GM21360 (cell line): ENCODE results near the gene PRKCG.

ENCODE experiments used
- ATAC-seq: cut with Tn5 transposase; IDR thresholded peaks from one replicate; pipeline ENCODE4 v1.9.1; 2021; ENCODE audit warnings: mild to moderate bottlenecking, moderate library complexity; ENCODE audit not compliant: unreplicated experiment

The PRKCG gene

GRCh38 chr19:53897459-53897858, 15.5 kb downstream of the PRKCG start:
- ATAC-seq = no peak

- ATAC-seq = no peak
Measured at GRCh38 chr19:53898166-53898565, 16.2 kb downstream of the PRKCG start.

- ATAC-seq = no peak
Measured at GRCh38 chr19:53898636-53899341, 16.8 kb downstream of the PRKCG start.

- ATAC-seq = no peak
Measured at GRCh38 chr19:53900191-53900860, 18.3 kb downstream of the PRKCG start.

- no peak for ATAC-seq
Measured at GRCh38 chr19:53903055-53903680, 21.2 kb downstream of the PRKCG start.

GRCh38 chr19:53904909-53905308, 22.9 kb downstream of the PRKCG start:
- ATAC-seq = no peak

GRCh38 chr19:53905787-53906186, 23.8 kb downstream of the PRKCG start:
- no peak for ATAC-seq

GRCh38 chr19:53906211-53907192, 24.5 kb downstream of the PRKCG start:
- ATAC-seq = no peak

- no peak for ATAC-seq
Measured at GRCh38 chr19:53907193-53907581, 25.2 kb downstream of the PRKCG start.

GRCh38 chr19:53907690-53908089, 25.7 kb downstream of the PRKCG start:
- no peak for ATAC-seq

- ATAC-seq = peak; percentile 54
Measured at GRCh38 chr19:53908106-53908934, 26.3 kb downstream of the PRKCG start.

GRCh38 chr19:53908935-53909415, 27.0 kb downstream of the PRKCG start, which contains the start of gene CACNG7:
TSS of gene CACNG7 (plus strand) at chr19:53909278. CDS start at chr19:53912832, 3,554 bp downstream.
- ATAC-seq = no peak

- ATAC-seq = no peak
Measured at GRCh38 chr19:53909471-53910169, 27.6 kb downstream of the PRKCG start.

GRCh38 chr19:53910170-53910518, 28.1 kb downstream of the PRKCG start:
- no peak for ATAC-seq

GRCh38 chr19:53912653-53913052, 30.7 kb downstream of the PRKCG start:
- no peak for ATAC-seq

GRCh38 chr19:53915000-53915399, 33.0 kb downstream of the PRKCG start:
- no peak for ATAC-seq

- ATAC-seq = no peak
Measured at GRCh38 chr19:53916004-53916403, 34.0 kb downstream of the PRKCG start.

- no peak for ATAC-seq
Measured at GRCh38 chr19:53917356-53917755, 35.4 kb downstream of the PRKCG start.

- ATAC-seq = no peak
Measured at GRCh38 chr19:53927739-53928138, 45.7 kb downstream of the PRKCG start.
